ENCODE measurements around the gene AXIN2.

DNA sequence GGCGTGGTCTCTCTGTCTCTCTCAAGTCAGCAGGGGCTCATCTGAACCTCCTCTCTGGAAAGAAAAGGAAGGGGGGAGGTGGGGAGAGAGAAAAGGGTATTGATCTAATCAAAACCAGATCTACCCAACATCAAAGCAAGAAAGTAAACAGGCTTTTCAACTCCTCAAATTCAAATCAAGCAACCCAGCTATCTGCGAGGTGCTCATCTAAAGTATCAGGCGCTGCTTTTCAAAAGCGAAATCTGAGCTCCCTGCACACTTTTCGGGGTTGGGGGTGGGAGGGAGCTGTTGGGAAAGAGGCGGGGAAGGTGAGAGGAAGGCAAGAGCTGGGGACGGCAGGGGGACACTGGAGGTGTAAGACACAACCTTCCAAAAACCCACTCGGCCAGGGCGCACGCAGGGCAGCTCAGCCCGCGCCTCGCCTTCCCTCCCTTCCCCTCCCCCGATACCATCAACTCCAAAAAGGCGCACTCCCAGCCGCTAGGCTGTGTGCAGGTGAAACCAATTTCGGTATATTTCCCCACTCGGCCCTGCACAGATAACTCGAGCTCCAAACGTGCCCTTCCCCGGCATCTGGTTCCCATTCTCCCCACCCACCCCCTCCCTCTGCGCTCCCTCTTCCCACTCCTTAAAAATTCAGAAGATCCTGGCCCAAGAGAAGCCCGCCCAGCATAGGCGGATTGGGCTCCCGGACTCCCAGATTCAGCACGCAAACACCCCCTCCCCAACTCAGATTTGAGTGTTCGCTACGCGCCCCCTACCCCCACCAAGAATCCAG lies 2.6 kb downstream of the AXIN2 start:
- TF ChIP-seq CTCF (conservative IDR thresholded peaks at IDR 0.05; ENCODE audit: low read depth, low read length) (no peak), EZH2 (IDR thresholded peaks at IDR 0.05; ENCODE audit: borderline replicate concordance, low read depth, low read length, poor library complexity, severe bottlenecking) (no peak)
